NCI-H1694 treated with DMSO at 0.1 percent for 48 hours (cell line): ENCODE data around the gene SORBS1.

Source experiments
- DNase-seq: peaks from one replicate; lab custom pipeline; 2025; lab: John Stamatoyannopoulos, UW

SORBS1 gene

GRCh38 chr10:95289921-95290421, 271.2 kb downstream of the SORBS1 start:
- no peak for DNase-seq

DNA sequence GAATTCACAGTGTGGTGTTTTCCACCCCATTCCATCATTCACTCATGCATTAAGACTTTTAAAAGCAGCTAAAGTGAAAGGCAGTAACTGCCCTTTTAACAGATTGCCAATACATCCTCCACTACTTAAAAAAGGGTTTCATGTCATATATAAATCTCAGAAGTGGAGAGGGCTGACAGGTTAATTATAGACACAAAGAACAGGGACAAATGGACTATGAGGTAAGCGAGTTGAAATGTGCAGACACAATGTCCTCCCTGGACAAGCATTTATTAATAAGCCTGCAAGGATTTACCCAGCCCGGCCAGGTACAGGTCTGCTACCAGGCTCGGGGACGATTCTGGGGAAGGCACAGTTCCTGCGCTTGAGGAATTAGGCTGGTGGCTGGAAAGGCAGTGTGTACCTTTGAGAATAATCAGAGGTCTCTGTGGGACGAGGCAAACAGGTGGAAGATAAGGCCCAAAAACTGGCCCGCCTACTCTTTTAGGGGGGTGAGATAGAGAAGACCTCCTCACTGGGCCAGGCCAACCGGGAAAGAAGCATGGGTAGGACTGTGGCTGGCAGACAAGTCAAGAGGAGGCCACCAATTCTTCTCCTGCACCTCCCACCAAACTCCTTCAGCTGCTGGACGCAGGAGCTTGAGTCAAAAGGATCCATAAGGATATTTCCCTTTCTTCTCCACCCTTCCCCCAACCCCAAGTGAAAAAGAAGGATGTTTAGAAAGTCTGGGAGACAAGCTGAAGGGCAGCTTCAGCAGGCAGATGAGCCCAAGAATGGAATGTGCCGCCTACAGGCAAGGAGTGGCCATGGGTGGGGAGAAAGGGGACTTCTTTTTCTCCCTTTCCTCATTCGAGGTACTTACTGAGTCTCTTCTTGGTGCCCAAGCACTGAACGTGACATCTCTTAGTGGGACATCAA, 271.9 kb downstream of the SORBS1 start:
- no peak for DNase-seq

DNA sequence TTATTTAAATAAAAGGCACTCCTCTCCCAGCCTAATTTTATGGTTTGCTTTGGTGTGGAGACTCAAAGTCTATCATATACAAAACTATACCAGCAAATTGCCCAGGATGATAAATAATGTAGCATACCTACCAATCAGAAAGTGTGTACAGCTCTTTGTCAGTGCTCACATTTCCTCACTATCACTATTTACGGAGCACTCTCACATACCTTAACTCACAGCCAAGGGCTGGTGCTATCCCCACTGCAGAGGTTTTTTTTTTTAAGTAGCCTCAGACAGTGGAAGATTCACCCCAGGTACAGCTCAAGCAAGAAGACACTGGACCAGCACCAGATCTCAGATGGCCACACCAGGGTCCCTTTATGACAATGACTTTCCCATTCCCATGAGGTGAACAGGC, 272.9 kb downstream of the SORBS1 start:
- DNase-seq = no peak

DNA sequence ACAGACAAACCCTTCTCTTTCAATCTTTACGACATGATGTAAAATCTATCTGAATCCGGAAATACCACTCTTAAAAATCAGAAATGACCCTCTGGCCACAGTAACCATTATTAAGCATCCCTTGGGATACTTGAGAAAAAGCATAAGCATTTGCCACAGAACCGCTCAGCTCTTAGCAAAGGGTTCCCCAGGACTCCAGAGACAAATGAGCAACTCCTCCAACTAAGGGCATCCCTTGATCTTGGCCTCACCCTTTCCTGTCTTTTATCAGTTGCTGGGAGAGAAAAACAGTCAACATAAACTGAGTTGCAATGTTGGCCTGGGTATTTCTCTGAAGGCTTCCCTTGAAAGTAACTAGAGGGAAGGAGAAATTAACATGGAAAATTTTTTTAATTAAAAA, 273.9 kb downstream of the SORBS1 start:
- no peak for DNase-seq

- no peak for DNase-seq
These were observed 274.5 kb downstream of the SORBS1 start for GRCh38 chr10:95286707-95287106.

DNA sequence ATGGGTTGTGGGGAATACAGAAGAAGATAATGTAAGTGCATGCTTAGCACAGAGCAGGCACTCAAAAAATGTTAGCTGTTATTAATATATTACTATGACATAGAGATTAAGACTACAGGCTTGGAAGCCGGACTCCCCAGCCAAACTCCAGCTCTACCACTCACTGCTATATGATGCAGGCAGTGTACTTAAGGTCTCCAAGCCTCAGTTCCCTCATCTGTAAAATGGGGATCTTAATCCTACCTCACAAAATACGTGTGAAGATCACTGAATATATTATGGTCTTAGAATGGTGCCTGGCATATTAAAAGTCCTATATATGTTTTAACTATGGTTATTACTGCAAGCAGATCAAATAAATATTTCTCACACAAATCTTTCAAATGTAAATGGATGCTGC, 275.6 kb downstream of the SORBS1 start:
- no peak for DNase-seq

GRCh38 chr10:95284807-95285206, 276.4 kb downstream of the SORBS1 start:
- no peak for DNase-seq

DNA sequence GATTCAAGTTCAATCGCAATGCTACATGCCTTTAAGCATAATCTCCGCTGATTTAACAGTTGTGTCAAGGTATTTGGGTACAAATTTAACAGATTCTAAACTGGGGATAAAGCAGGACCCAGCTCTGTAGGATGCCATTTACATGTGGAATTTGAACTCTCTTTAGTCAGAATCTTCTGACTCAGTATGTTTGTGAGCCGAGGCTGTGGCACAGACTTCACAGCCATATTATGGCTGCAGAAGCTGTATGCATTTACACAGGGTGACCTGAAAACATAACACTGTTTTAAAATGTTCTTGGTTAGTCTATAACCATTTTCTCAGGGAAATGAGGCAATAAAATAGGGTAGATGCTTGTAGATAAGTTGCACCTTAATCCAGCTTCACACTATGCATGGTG, 279.1 kb downstream of the SORBS1 start:
- DNase-seq = no peak

GRCh38 chr10:95281206-95281605, 280.0 kb downstream of the SORBS1 start:
- DNase-seq = no peak

GRCh38 chr10:95280637-95281036, 280.5 kb downstream of the SORBS1 start:
- no peak for DNase-seq

GRCh38 chr10:95279042-95279820, 281.9 kb downstream of the SORBS1 start:
- DNase-seq = no peak

GRCh38 chr10:95278061-95278988, 282.8 kb downstream of the SORBS1 start:
- no peak for DNase-seq

DNA sequence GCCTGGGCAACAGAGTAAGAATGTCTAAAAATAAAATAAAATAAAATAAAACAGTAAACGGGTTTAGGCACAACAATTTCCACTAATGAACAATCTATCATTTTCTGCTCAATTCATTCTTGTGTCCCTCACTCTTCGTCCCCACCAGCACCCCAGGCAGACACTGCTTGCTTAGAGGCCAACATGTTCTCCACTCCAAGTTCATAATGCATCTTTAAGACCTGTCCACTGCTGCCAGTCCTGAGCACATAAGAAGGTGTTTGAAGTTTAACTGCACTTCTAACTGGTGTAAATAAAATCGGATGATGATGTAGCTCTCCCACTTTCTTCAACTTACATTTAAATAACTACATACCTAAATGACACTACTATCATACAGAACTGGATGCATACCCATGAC, 283.6 kb downstream of the SORBS1 start:
- no peak for DNase-seq

GRCh38 chr10:95277201-95277570, 284.0 kb downstream of the SORBS1 start:
- DNase-seq = no peak

DNA sequence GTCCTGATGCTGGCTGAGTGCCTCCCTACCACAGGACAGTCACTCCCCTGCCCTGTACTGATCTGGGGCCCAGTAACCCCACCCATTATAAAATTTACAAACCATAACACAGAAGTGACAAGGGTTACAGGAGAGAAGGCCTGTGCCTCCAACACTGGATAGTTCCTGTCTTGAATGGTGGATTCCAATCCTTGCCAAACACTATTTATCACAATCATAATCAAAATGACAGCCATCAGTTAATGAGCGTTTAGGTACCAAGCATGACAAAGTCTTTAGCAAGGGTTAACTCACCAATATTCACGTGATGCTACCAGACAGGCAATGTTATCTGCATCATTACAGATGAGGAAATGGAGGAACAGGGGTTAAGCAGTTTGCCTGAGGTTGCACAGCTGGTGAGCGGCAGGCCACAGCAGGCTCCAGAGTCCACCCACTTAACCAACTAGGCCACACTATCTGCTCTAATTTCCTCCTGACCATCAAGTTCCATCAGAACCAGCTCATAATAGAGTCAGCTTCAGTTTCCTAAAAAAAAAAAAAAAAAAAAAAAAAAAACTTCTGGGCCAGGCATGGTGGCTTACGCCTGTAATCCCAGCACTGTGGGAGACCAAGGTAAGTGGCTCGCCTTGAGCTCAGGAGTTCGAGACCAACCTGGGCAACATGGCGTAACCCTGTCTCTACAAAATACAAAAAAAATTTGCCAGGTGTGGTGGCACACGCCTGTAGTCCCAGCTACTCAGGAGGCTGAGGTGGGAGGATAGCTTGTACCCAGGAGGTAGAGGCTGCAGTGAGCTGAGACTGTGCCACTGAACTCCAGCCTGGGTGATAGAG, 284.6 kb downstream of the SORBS1 start:
- DNase-seq = no peak

DNA sequence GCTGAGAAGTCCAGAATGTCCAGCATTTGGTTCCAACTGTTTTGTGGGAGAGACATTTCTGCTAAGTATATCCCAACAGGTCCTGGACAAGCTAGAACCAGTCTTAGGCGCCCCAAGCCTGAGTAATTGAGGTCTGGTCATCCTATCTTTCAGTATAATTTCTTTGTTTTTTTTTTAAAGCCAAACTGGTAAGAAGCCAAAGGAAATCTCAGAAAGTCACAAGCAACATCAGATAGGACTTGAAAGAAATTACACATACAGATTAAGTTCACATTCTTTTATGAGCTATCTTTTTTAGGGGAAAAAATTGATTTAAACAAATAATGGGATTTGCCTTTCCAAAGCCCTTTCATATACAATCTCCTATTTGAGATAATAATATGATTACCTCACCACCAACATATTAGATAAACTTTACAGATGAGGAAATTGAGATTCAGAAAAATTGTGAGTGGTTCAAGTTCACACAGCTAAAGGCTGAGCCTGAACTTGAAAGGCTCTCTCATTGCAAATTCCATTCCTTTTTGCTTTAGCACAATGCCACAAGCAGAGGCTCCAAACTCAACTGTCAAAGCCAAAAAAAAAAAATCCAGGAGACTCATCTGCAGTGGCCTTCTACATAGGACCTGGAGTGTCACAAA, 285.3 kb downstream of the SORBS1 start:
- DNase-seq = no peak

GRCh38 chr10:95273393-95274312, 287.5 kb downstream of the SORBS1 start:
- no peak for DNase-seq

GRCh38 chr10:95268438-95268837, 292.7 kb downstream of the SORBS1 start:
- DNase-seq = no peak

DNA sequence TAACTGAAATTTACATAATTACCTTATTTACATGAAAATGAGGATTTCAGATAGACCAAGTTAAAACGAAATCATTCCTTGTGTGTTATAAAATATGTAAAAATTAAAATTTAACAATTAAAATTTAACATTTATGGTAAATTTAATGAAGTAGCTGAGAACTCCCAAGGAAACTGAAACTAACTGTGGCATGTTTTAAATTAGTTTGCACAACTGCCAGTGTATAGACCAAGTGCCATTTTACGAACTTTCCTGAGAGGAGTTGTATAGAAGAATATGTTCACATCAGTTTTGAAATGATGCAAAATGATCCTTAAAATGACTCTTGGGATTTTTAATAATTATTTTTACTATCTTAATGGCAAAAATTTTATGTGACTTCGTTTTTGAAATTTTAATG, 293.9 kb downstream of the SORBS1 start:
- no peak for DNase-seq
